ENCODE data around the gene ZNF865.

Gene ZNF865

GRCh38 chr19:55623561-55623960, 18.1 kb downstream of the ZNF865 start:
- DNase-seq (ENCODE audit: low read depth in 2 of 2): no peak

- DNase-seq (ENCODE audit: low read depth in 2 of 2): peak; percentile 82 to 84
Measured at GRCh38 chr19:55624109-55625003, 18.9 kb downstream of the ZNF865 start, which contains the start of gene ZNF784. Gene ZNF784, minus strand, starts transcription at chr19:55624566. Its CDS starts 5 bp downstream, at chr19:55624561.

GRCh38 chr19:55625004-55625326, 19.5 kb downstream of the ZNF865 start:
- no peak for DNase-seq (ENCODE audit: low read depth in 2 of 2)

- DNase-seq (ENCODE audit: low read depth in 2 of 2): peak in 1 of 2 donors; percentile 52
Measured at GRCh38 chr19:55626350-55626749, 20.9 kb downstream of the ZNF865 start.

GRCh38 chr19:55632463-55632834, 27.0 kb downstream of the ZNF865 start:
- peak in 1 of 2 donors; percentile 64 for DNase-seq (ENCODE audit: low read depth in 2 of 2)

- DNase-seq (ENCODE audit: low read depth in 2 of 2): no peak
Measured at GRCh38 chr19:55633861-55634260, 28.4 kb downstream of the ZNF865 start.

GRCh38 chr19:55635334-55635717, 29.9 kb downstream of the ZNF865 start:
- DNase-seq (ENCODE audit: low read depth in 2 of 2): no peak

- DNase-seq (ENCODE audit: low read depth in 2 of 2): no peak
Measured at GRCh38 chr19:55635856-55636440, 30.5 kb downstream of the ZNF865 start.

GRCh38 chr19:55636723-55637122, 31.3 kb downstream of the ZNF865 start:
- no peak for DNase-seq (ENCODE audit: low read depth in 2 of 2)

GRCh38 chr19:55637534-55637933, 32.1 kb downstream of the ZNF865 start:
- no peak for DNase-seq (ENCODE audit: low read depth in 2 of 2)

- DNase-seq (ENCODE audit: low read depth in 2 of 2): peak in 1 of 2 donors; percentile 59
Measured at GRCh38 chr19:55638864-55639359, 33.5 kb downstream of the ZNF865 start.

- peak in 1 of 2 donors; percentile 70 for DNase-seq (ENCODE audit: low read depth in 2 of 2)
Measured at GRCh38 chr19:55640043-55640576, 34.7 kb downstream of the ZNF865 start.

- DNase-seq (ENCODE audit: low read depth in 2 of 2): peak in 1 of 2 donors; percentile 59
Measured at GRCh38 chr19:55640577-55641425, 35.4 kb downstream of the ZNF865 start, which contains the start of gene ZNF580. Gene ZNF580, plus strand, starts transcription at chr19:55641002. Its CDS starts 1,507 bp downstream, at chr19:55642509.

- DNase-seq (ENCODE audit: low read depth in 2 of 2): no peak
Measured at GRCh38 chr19:55641426-55642152, 36.1 kb downstream of the ZNF865 start.

GRCh38 chr19:55642153-55643002, 36.9 kb downstream of the ZNF865 start:
- peak in 1 of 2 donors; percentile 15 for DNase-seq (ENCODE audit: low read depth in 2 of 2)

GRCh38 chr19:55643003-55643886, 37.8 kb downstream of the ZNF865 start, which contains the start of gene ZNF581:
Gene ZNF581, plus strand, starts transcription at chr19:55643649. Its CDS starts 923 bp downstream, at chr19:55644572.
- DNase-seq (ENCODE audit: low read depth in 2 of 2): peak in 1 of 2 donors; percentile 75

- no peak for DNase-seq (ENCODE audit: low read depth in 2 of 2)
Measured at GRCh38 chr19:55643887-55644176, 38.4 kb downstream of the ZNF865 start.

- no peak for DNase-seq (ENCODE audit: low read depth in 2 of 2)
Measured at GRCh38 chr19:55644191-55644833, 38.9 kb downstream of the ZNF865 start.
